ENCODE measurements around the gene SLC25A18.

SLC25A18 gene

DNA sequence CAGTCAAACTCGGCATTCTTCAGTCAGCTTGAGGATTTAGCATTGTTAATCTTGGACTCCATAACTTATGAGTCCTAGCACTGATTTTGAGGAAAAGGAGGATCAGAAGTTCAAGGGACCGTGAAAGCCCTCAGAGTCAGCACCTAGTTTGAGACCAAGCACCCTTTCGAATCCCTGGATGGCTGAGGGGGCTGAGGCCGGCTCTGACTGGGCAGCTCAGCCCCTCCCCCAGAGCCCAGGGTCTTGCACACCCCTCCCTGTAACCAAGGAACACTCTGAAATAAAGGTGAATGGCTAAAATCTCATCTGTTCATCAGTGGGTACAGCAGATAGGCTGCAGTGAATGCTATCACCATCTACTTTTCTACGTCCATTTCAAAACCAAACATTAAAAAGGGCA is 27.3 kb downstream of the SLC25A18 start:
- Histone ChIP-seq H3K9me3 (replicated peaks in 1 of 11) (no peaks in the 10 kb centered on the region), H3K27ac (peak overlapping the region in 2 of 11 experiments; percentile 44 to 93; a peak in 3 of 22 replicates), H3K4me2 (no peak overlapping the region), H3K27me3 (no peaks in the 10 kb centered on the region), H3K36me3 (peaks cover 48 to 65% (median 59%) of the 10 kb centered on the region in 11 experiments), H3K9ac (no peak overlapping the region), H4K20me1 (peaks cover 0 to 45% (median 0%) of the 10 kb centered on the region in 11 experiments; a peak in 7 of 22 replicates), H3K4me1 (peaks cover 14 to 38% (median 28%) of the 10 kb centered on the region in 10 experiments), H3K4me3 (no peak overlapping the region)
- no peak for TF ChIP-seq Cebpa-rat (IDR thresholded peaks at IDR 0.05)

DNA sequence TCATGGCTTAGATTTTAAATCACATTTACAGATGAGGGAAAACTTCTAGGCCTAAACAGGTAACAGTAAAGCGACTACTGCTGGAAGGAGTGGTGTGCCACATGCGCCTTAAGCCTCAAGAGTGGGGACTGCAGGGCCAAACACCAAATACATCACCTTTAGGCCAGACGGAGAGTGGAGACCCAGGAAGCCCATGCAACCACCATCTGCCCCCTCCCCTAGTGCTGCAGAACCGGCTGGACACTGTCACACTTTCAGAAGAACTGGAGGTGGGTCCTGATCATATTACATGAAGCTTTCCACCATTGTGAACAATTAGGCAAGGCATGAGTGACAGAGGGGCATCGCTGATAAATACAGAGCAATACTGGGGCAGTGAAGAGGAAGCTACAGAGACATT is 28.9 kb downstream of the SLC25A18 start:
- no peak for TF ChIP-seq Cebpa-rat (IDR thresholded peaks at IDR 0.05)
- Histone ChIP-seq H3K4me1 (peaks cover 17 to 43% (median 36%) of the 10 kb centered on the region in 10 experiments), H3K36me3 (peaks cover 64 to 82% (median 75%) of the 10 kb centered on the region in 11 experiments), H3K4me2 (peak overlapping the region in 1 of 11 experiments; percentile 86; a peak in 1 of 22 replicates), H3K27me3 (no peaks in the 10 kb centered on the region), H4K20me1 (peaks cover 0 to 60% (median 0%) of the 10 kb centered on the region in 11 experiments; a peak in 7 of 22 replicates), H3K4me3 (no peak overlapping the region), H3K9ac (no peak overlapping the region), H3K27ac (peak overlapping the region in 2 of 11 experiments; percentile 36 to 93; a peak in 4 of 22 replicates), H3K9me3 (replicated peaks in 1 of 11) (peaks cover 0 to 13% (median 12%) of the 10 kb centered on the region in 11 experiments; a peak in 18 of 22 replicates)

DNA sequence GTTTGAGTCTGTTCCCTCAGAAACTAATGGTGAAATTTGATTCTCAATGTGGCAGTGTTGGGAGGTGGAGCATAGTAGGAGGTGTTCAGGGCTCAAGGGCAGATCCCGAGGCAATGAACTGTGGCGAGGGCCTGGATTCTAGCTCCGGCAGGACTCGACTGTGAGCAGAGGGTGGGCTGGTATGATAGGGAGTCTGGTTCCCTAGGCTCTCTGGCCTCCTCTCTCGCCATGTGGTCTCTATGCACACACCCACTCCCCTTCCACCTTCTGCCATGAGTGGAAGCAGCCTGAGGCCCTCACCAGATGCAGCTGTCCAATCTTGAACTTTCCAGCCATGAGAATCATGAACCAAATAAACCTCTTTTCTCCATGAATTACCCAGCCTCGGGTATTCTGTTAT is 32.9 kb downstream of the SLC25A18 start:
- peaks cover 0 to 28% (median 22%) of the 10 kb centered on the region in 11 experiments; a peak in 19 of 22 replicates for H3K9me3 ChIP-seq (replicated peaks in 1 of 11)
- H3K4me2 ChIP-seq, result peak overlapping the region in 8 of 11 experiments; percentile 64 to 86 (median 77); a peak in 10 of 22 replicates
- peaks cover 84 to 99% (median 91%) of the 10 kb centered on the region in 11 experiments for H3K36me3 ChIP-seq
- peak overlapping the region in 7 of 11 experiments; percentile 52 to 93 (median 78); a peak in 13 of 22 replicates for H3K27ac ChIP-seq
- H3K9ac ChIP-seq, result peak overlapping the region in 3 of 11 experiments; percentile 61 to 78 (median 74); a peak in 4 of 22 replicates
- H4K20me1 ChIP-seq, result peaks cover 0 to 85% (median 0%) of the 10 kb centered on the region in 11 experiments; a peak in 8 of 22 replicates
- peaks cover 17 to 43% (median 36%) of the 10 kb centered on the region in 10 experiments for H3K4me1 ChIP-seq
- no peak overlapping the region for H3K4me3 ChIP-seq
- no peaks in the 10 kb centered on the region for H3K27me3 ChIP-seq
- no peak for TF ChIP-seq Cebpa-rat (IDR thresholded peaks at IDR 0.05)

- Histone ChIP-seq H3K36me3 (peaks cover 78 to 99% (median 89%) of the 10 kb centered on the region in 11 experiments), H3K27ac (peak overlapping the region in 3 of 11 experiments; percentile 27 to 93 (median 85); a peak in 3 of 22 replicates)
These were observed 33.9 kb downstream of the SLC25A18 start for GRCh38 chr22:17597217-17597616.

DNA sequence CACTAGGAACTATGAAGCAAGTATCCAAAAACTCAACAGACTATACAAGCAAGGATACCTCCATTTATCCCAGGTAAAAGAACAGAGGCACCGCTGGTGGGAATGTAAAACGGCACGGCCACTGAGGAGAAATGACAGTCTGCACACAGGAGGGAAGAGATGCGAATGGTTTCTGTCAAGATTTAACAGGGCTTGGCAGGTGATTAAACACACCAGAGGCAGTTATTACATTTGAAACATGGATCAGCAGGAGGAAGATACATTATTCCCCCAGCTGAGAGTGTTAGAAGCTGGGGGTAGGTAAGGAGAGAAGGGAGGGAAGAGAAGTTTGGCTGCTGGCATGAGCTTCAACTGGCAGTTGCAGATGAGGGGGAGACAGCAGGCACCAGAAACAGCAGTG is 35.0 kb downstream of the SLC25A18 start:
- Histone ChIP-seq H3K4me3 (no peak overlapping the region), H3K4me1 (peaks cover 17 to 31% (median 31%) of the 10 kb centered on the region in 10 experiments), H3K4me2 (no peak overlapping the region), H3K27me3 (no peaks in the 10 kb centered on the region), H4K20me1 (peaks cover 0 to 87% (median 13%) of the 10 kb centered on the region in 11 experiments; a peak in 12 of 22 replicates), H3K27ac (no peak overlapping the region), H3K9ac (no peak overlapping the region), H3K9me3 (replicated peaks in 1 of 11) (peaks cover 0 to 28% (median 22%) of the 10 kb centered on the region in 11 experiments; a peak in 19 of 22 replicates), H3K36me3 (peaks cover 74 to 99% (median 87%) of the 10 kb centered on the region in 11 experiments)
- no peak for TF ChIP-seq Cebpa-rat (IDR thresholded peaks at IDR 0.05)

More at GRCh38 chr22:17597217-17597616, 33.9 kb downstream of the SLC25A18 start:
- peaks cover 17 to 41% (median 36%) of the 10 kb centered on the region in 10 experiments for H3K4me1 ChIP-seq
- H3K27me3 ChIP-seq, result no peaks in the 10 kb centered on the region
- H3K4me2 ChIP-seq, result no peak overlapping the region
- peaks cover 0 to 87% (median 7%) of the 10 kb centered on the region in 11 experiments; a peak in 11 of 22 replicates for H4K20me1 ChIP-seq
- H3K4me3 ChIP-seq, result no peak overlapping the region
- no peak overlapping the region for H3K9ac ChIP-seq
- H3K9me3 ChIP-seq (replicated peaks in 1 of 11), result peaks cover 0 to 28% (median 22%) of the 10 kb centered on the region in 11 experiments; a peak in 19 of 22 replicates
- no peak for TF ChIP-seq Cebpa-rat (IDR thresholded peaks at IDR 0.05)

DNA sequence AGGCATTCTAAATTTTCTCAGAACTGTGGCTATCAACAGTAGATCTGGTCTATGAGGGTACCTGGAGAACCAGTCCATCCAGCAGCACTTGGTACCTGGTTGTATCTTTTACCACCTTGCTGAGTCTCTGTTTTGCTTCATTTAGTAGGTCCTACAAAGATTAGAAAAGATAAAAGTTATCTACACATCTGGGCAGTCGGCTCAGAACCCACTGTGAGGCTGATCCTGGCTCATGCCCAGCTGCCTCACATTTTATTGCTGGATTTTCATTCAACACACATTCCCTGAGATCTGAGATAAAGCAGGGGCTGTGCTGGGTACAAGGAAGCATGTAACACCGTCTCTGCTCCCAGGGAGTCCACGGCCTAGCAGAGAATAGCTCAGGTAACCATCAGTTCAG is 37.7 kb downstream of the SLC25A18 start:
- H3K36me3 ChIP-seq, result peaks cover 68 to 100% (median 87%) of the 10 kb centered on the region in 11 experiments
- H3K4me1 ChIP-seq, result peaks cover 0 to 16% (median 11%) of the 10 kb centered on the region in 10 experiments; a peak in 16 of 20 replicates
- H3K27ac ChIP-seq, result peak overlapping the region in 2 of 11 experiments; percentile 14 to 21; a peak in 1 of 22 replicates
- no peak overlapping the region for H3K4me3 ChIP-seq
- H3K9me3 ChIP-seq (replicated peaks in 1 of 11), result peaks cover 0 to 26% (median 20%) of the 10 kb centered on the region in 11 experiments; a peak in 19 of 22 replicates
- no peaks in the 10 kb centered on the region for H3K27me3 ChIP-seq
- H3K9ac ChIP-seq, result no peak overlapping the region
- H3K4me2 ChIP-seq, result no peak overlapping the region
- H4K20me1 ChIP-seq, result peaks cover 0 to 87% (median 24%) of the 10 kb centered on the region in 11 experiments; a peak in 13 of 22 replicates
- no peak for TF ChIP-seq Cebpa-rat (IDR thresholded peaks at IDR 0.05)

- no peak overlapping the region for H3K4me3 ChIP-seq
- H3K4me2 ChIP-seq, result no peak overlapping the region
- peak overlapping the region in 1 of 11 experiments; percentile 43; a peak in 1 of 22 replicates for H3K27ac ChIP-seq
- no peak overlapping the region for H3K9ac ChIP-seq
- peaks cover 0 to 91% (median 38%) of the 10 kb centered on the region in 11 experiments; a peak in 14 of 22 replicates for H4K20me1 ChIP-seq
- peaks cover 61 to 100% (median 87%) of the 10 kb centered on the region in 11 experiments for H3K36me3 ChIP-seq
- H3K9me3 ChIP-seq (replicated peaks in 1 of 11), result peaks cover 0 to 1% (median 0%) of the 10 kb centered on the region in 11 experiments; a peak in 1 of 22 replicates
- peaks cover 0 to 12% (median 7%) of the 10 kb centered on the region in 10 experiments; a peak in 6 of 20 replicates for H3K4me1 ChIP-seq
- H3K27me3 ChIP-seq, result no peaks in the 10 kb centered on the region
- TF ChIP-seq Cebpa-rat (IDR thresholded peaks at IDR 0.05), result no peak
These were observed 40.4 kb downstream of the SLC25A18 start for GRCh38 chr22:17603668-17604067.

DNA sequence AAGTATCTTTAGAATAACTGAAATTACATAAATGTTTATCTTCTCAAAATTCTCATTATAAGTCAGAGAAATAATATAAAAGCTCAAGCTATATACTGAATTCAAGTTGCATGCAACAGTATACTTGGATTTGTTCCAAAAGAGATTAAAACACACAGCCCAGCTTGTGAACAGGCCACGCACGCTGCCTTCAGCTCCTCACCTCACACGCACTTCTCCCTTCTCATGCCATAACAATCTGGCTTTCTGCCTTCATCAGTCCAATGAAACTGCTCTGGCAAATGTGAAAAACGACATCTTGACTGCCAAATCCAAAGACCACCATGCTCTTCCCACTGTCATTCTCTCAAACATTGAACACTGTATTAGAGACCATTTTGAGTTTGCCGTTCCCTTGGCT is 43.2 kb downstream of the SLC25A18 start:
- TF ChIP-seq Cebpa-rat (IDR thresholded peaks at IDR 0.05), result no peak
- peaks cover 57 to 100% (median 87%) of the 10 kb centered on the region in 11 experiments for H3K36me3 ChIP-seq

DNA sequence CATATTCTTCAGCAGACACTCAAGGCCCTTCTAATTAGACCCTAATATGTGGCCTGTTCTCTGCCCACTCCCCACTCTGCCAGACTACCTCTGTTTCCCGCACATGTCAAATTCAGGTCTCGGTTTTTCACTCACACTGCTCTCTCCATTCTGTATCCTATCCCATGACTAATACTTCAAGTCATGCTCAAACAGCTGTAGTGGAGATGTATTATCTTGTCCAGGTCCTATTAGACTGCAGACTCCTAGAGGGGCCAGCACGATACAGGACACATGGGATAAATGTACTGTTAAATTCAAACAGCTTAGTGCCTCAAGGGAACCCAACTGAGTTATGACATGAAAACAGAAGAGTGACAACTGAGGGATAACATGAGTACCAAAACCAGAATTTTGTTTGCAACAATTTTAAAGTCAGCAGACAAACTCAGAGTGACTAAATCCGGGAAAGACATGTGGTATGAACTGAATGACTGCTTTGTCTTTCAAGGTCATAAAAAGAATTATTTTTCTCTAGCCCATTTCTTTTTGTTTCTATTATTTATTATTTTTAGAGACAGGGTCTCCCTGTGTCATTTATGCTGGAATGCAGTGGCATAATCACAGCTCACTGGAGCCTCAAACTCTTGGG is 44.7 kb downstream of the SLC25A18 start:
- Histone ChIP-seq H3K4me1 (peaks cover 0 to 12% (median 7%) of the 10 kb centered on the region in 10 experiments; a peak in 6 of 20 replicates), H3K27ac (no peak overlapping the region), H3K36me3 (peaks cover 64 to 100% (median 94%) of the 10 kb centered on the region in 11 experiments), H3K9ac (no peak overlapping the region), H3K27me3 (no peaks in the 10 kb centered on the region), H4K20me1 (peaks cover 0 to 97% (median 29%) of the 10 kb centered on the region in 11 experiments; a peak in 14 of 22 replicates), H3K4me3 (no peak overlapping the region), H3K9me3 (replicated peaks in 1 of 11) (no peaks in the 10 kb centered on the region), H3K4me2 (no peak overlapping the region)
- TF ChIP-seq Cebpa-rat (IDR thresholded peaks at IDR 0.05), result no peak

More for the DNA sequence above, 43.2 kb downstream of the SLC25A18 start:
- Histone ChIP-seq H3K9ac (no peak overlapping the region), H4K20me1 (peaks cover 0 to 98% (median 38%) of the 10 kb centered on the region in 11 experiments; a peak in 14 of 22 replicates), H3K27me3 (no peaks in the 10 kb centered on the region), H3K27ac (no peak overlapping the region), H3K9me3 (replicated peaks in 1 of 11) (no peaks in the 10 kb centered on the region), H3K4me1 (peaks cover 0 to 12% (median 7%) of the 10 kb centered on the region in 10 experiments; a peak in 6 of 20 replicates), H3K4me3 (no peak overlapping the region), H3K4me2 (no peak overlapping the region)
